NCI-H2081 (cell line): ENCODE data around the gene SLC45A3.
"Not testable (repeated sequence)": the region's sequence is repeated elsewhere in the genome, so short reads cannot be mapped to it uniquely, and the experiment has no call there.

ENCODE experiments used
- DNase-seq, 2 experiments: peaks; one replicate each; lab custom pipeline; 2025; lab: John Stamatoyannopoulos, UW

SLC45A3 gene

GRCh38 chr1:205680073-205680851 lies at the start of gene SLC45A3:
TSS of gene SLC45A3 (minus strand) at chr1:205680509. CDS start at chr1:205664656, 15,853 bp downstream.
- peak; percentile 62 to 67 for DNase-seq

GRCh38 chr1:205726619-205727125 lies 46.4 kb upstream of the SLC45A3 start:
- no peak for DNase-seq

GRCh38 chr1:205725514-205725913 lies 45.2 kb upstream of the SLC45A3 start:
- DNase-seq = no peak

- not testable (repeated sequence) for DNase-seq
These were observed 40.4 kb upstream of the SLC45A3 start for GRCh38 chr1:205720740-205721139.

GRCh38 chr1:205719762-205720161 lies 39.5 kb upstream of the SLC45A3 start:
- no peak for DNase-seq

- DNase-seq = no peak
These were observed 38.7 kb upstream of the SLC45A3 start for GRCh38 chr1:205719015-205719414.

GRCh38 chr1:205716371-205717132 lies 36.2 kb upstream of the SLC45A3 start:
- no peak for DNase-seq

GRCh38 chr1:205715628-205716027 lies 35.3 kb upstream of the SLC45A3 start:
- DNase-seq = no peak

- DNase-seq = no peak
These were observed 34.6 kb upstream of the SLC45A3 start for GRCh38 chr1:205714906-205715246.

GRCh38 chr1:205714190-205714905 lies 34.0 kb upstream of the SLC45A3 start:
- no peak for DNase-seq

- peak; percentile 68 to 71 for DNase-seq
These were observed 31.1 kb upstream of the SLC45A3 start for GRCh38 chr1:205711105-205712048.

- DNase-seq = no peak
These were observed 30.1 kb upstream of the SLC45A3 start for GRCh38 chr1:205710201-205711062.

- no peak for DNase-seq
These were observed 29.3 kb upstream of the SLC45A3 start for GRCh38 chr1:205709640-205710039.

GRCh38 chr1:205709059-205709398 lies 28.7 kb upstream of the SLC45A3 start:
- no peak for DNase-seq

- DNase-seq = no peak
These were observed 26.5 kb upstream of the SLC45A3 start for GRCh38 chr1:205706601-205707502.

- no peak for DNase-seq
These were observed 24.6 kb upstream of the SLC45A3 start for GRCh38 chr1:205704903-205705302.

- DNase-seq = peak in 1 of 2 experiments; percentile 43
These were observed 22.8 kb upstream of the SLC45A3 start for GRCh38 chr1:205703072-205703471.

- no peak for DNase-seq
These were observed 21.6 kb upstream of the SLC45A3 start for GRCh38 chr1:205701891-205702290.

GRCh38 chr1:205701420-205701819 lies 21.1 kb upstream of the SLC45A3 start:
- DNase-seq = no peak
